MCF 10A (cell line): ENCODE data around the gene ADO. TPM values are rescaled to one million over a fixed set of nuclear protein-coding genes. Genes with fewer than 3 reads are reported as not detected.

Experiments used
- BruUV-seq: library from RNA; stranded (reverse); fragments of 400-500 nt; replicated peaks from 2 replicates; lab custom pipeline; 2021; lab: Mats Ljungman, UMichigan
- CTCF ChIA-PET: fragments of 300-600 bp; sonication (Branson Sonifier 250); formaldehyde crosslinking; extraction: SDS; loops from one replicate; lab custom pipeline; 2021; ENCODE audit warnings: antibody characterized with exemption, inconsistent platforms; lab: Yijun Ruan, JAX
- POLR2A ChIA-PET: fragments of 300-600, 350-650 bp; sonication (Branson Sonifier 250); formaldehyde crosslinking; extraction: SDS; loops from one replicate; lab custom pipeline; 2020; ENCODE audit warnings: antibody characterized with exemption, inconsistent platforms; lab: Yijun Ruan, JAX
- DNase-seq: peaks from one replicate; pipeline ENCODE4 v3.0.0-alpha.2; 2018; ENCODE audit not compliant: unreplicated experiment
- H3K27ac Mint-ChIP-seq: one replicate; pipeline ENCODE4 v1.8.0; 2022; ENCODE audit warnings: mild to moderate bottlenecking, low read depth, mixed read lengths; ENCODE audit not compliant: unreplicated experiment
- H3K27me3 Mint-ChIP-seq: one replicate; pipeline ENCODE4 v1.8.0; 2022; ENCODE audit warnings: mixed read lengths; ENCODE audit not compliant: insufficient read depth, unreplicated experiment
- H3K36me3 Mint-ChIP-seq: one replicate; pipeline ENCODE4 v1.8.0; 2022; ENCODE audit warnings: mild to moderate bottlenecking, moderate library complexity, mixed read lengths; ENCODE audit not compliant: insufficient read depth, unreplicated experiment
- H3K4me1 Mint-ChIP-seq: one replicate; pipeline ENCODE4 v1.8.0; 2022; ENCODE audit warnings: mixed read lengths; ENCODE audit not compliant: insufficient read depth, unreplicated experiment
- H3K4me3 Mint-ChIP-seq: one replicate; pipeline ENCODE4 v1.8.0; 2022; ENCODE audit warnings: mild to moderate bottlenecking, moderate library complexity, mixed read lengths; ENCODE audit not compliant: unreplicated experiment
- H3K9me3 Mint-ChIP-seq: one replicate; pipeline ENCODE4 v1.8.0; 2022; ENCODE audit warnings: mixed read lengths; ENCODE audit not compliant: unreplicated experiment
- CTCF ChIP-seq: fragments of 200-600 bp; IDR thresholded peaks from one replicate; pipeline ENCODE4 v1.8.0; 2022; ENCODE audit warnings: antibody characterized with exemption, mild to moderate bottlenecking; ENCODE audit not compliant: unreplicated experiment
- intact Hi-C: fragments of 100-400 bp; cut with micrococcal nuclease; formaldehyde crosslinking; loops from 2 replicates; pipeline ENCODE4 v1.14.1; 2022
- total RNA-seq: library from RNA; stranded (reverse); gene quantifications from 2 replicates; pipeline ENCODE4 v1.2.3, GENCODE V29; 2022

Gene ADO
- total RNA-seq, 1 experiment from 2014 or later, result 24.3 TPM

DNA sequence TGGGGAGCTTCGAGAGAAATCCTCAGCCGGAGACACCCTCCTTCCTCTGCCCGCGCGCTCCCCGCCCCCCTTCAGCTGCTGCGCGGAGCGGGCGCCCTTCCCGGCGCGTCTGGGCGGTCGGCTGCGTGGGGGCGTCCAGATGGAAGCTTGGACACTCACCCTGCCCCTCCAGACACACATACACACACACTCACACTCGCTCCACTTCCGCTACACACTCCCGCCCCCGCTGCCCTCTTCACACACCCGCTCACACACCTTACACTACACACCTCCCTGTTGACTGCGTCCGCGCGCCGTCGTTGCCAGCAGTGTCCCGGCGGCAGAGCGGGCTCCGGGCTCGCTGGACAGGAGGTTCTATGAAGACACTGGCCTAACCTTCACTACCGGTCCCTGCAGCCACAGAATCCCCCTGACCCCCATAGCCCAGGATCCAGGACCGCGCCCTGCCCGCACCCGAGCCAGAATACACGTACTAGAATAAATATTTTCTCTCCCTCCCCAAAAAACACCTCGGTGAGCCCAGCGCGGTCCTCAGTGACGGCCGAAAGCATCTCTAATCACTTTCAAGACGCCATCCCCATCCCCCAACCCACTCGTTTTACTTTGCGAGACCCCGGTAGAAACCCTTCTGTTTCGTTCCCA is 12.7 kb downstream of the ADO start:
- Mint-ChIP-seq H3K4me1 (peaks cover 24% of the 10 kb centered on the region), H3K36me3 (no peaks in the 10 kb centered on the region), H3K4me3 (peak overlapping the region; percentile 95), H3K27ac (peak overlapping the region; percentile 95), H3K9me3 (no peaks in the 10 kb centered on the region), H3K27me3 (no peaks in the 10 kb centered on the region)
- BruUV-seq, result TSS peak; percentile 91
- ChIA-PET POLR2A (interaction anchor here (0.5 to 5.7 kb wide), 8 partner anchors 12 to 505 kb away, joined by 3 to 94 read pairs (median 4); partner anchors contain the start of genes ADO and NRBF2), CTCF (interaction anchor here (0.5 to 3.0 kb wide), 14 partner anchors 10 to 902 kb away, joined by 3 to 24 read pairs (median 4); no protein-coding TSS in a partner anchor)
- DNase-seq, result peak; percentile 45
- no peak for TF ChIP-seq CTCF
- intact Hi-C loops, result loop anchor here (2.0 to 5.0 kb wide), 4 partner anchors 100 to 570 kb away; no protein-coding TSS in a partner anchor

DNA sequence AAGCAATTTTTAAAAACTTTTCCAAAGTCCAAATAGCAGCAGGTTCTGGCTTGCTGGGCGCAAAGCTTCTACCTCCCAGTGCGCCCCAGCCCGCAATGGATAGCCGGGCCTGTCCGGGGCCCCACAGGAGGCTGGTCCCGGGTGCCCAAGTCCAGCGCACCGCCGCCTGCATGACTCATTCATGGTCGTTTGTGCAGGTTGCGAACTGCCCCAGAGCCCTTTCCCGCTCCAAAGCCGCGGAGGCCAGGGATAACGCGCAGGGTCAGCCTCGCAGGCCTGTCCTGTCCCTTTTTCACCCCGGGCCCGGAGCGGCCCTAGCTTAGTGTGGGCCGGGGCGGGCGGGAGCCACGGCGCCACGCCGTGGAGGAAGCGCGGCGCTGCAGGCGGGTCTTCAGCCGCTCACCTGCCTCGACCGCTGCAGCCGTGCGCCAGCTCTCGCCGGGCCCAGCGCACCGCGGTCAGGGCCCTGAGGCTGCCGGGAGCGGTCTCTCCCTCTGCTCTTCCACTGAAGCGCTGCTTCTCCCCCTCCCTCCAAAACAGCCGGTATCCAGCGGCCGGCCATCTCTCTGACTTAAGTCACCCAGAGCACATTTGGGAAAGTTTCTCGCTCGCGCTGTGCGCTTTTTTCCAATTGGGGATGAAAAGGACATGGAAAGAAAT is 13.4 kb downstream of the ADO start:
- Mint-ChIP-seq H3K27ac (peak overlapping the region; percentile 95), H3K36me3 (no peaks in the 10 kb centered on the region), H3K4me1 (peaks cover 24% of the 10 kb centered on the region), H3K9me3 (no peaks in the 10 kb centered on the region), H3K4me3 (peak overlapping the region; percentile 95), H3K27me3 (no peaks in the 10 kb centered on the region)
- CTCF ChIA-PET, result interaction anchor here (0.7 to 3.0 kb wide), 14 partner anchors 10 to 902 kb away, joined by 3 to 24 read pairs (median 4); no protein-coding TSS in a partner anchor
- POLR2A ChIA-PET, result interaction anchor here (0.6 to 5.7 kb wide), 7 partner anchors 12 to 553 kb away, joined by 3 to 94 read pairs (median 4); partner anchors contain the start of gene ADO
- peak; percentile 81 for TF ChIP-seq CTCF
- no TSS peak for BruUV-seq
- intact Hi-C loops, result loop anchor here (1.0 to 5.0 kb wide), 7 partner anchors 99 to 571 kb away; no protein-coding TSS in a partner anchor
- DNase-seq, result peak; percentile 81

DNA sequence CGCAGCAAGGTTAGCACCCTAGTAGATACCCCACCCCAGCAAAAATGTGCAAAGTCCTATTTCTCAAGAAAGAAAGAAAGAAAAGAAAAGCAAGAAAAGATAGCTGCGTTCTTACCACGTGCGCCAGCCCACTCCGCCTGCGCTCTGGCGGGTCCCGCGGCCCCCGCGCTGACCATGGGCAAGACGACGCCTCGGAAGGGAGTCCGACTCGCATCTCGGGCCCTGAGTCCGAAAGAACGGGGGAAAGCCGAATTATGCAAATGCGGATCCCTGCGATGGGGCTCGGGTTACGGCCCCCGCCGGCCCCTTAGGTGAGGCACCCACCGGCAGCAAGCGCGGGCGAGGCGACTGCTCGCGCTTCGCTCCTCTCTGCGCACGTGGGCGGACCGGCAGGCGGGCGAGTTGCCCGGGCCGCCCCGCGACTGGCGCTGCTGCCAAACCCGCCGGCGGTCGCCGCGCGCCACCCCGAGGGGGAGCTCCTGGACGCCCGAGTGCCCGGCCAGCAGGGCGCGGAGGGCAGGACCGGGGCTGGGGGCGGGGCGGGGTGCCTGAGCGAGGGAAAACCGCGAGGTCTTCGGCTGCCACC is 14.0 kb downstream of the ADO start:
- intact Hi-C loops, result loop anchor here (1.0 to 5.0 kb wide), 5 partner anchors 224 to 571 kb away; no protein-coding TSS in a partner anchor
- peak overlapping the region; percentile 95 for H3K4me3 Mint-ChIP-seq
- no peaks in the 10 kb centered on the region for H3K27me3 Mint-ChIP-seq
- no peak for TF ChIP-seq CTCF
- H3K4me1 Mint-ChIP-seq, result peaks cover 24% of the 10 kb centered on the region
- ChIA-PET POLR2A (interaction anchor here (0.6 to 5.7 kb wide), 5 partner anchors 13 to 553 kb away, joined by 3 to 94 read pairs (median 4); partner anchors contain the start of gene ADO), CTCF (interaction anchor here (0.7 to 3.0 kb wide), 11 partner anchors 10 to 340 kb away, joined by 3 to 24 read pairs (median 4); no protein-coding TSS in a partner anchor)
- DNase-seq, result no peak
- H3K36me3 Mint-ChIP-seq, result no peaks in the 10 kb centered on the region
- no peak overlapping the region for H3K27ac Mint-ChIP-seq
- BruUV-seq, result no TSS peak
- no peaks in the 10 kb centered on the region for H3K9me3 Mint-ChIP-seq
